CD4-positive, CD25-positive, alpha-beta regulatory T cell (primary cell): Measurements from ENCODE around the gene BICRAL. TPM values are rescaled to one million over a fixed set of nuclear protein-coding genes. Genes with fewer than 3 reads are reported as not detected.
"Not testable (repeated sequence)": the region's sequence is repeated elsewhere in the genome, so short reads cannot be mapped to it uniquely, and the experiment has no call there.

ENCODE experiments used
- ATAC-seq, 2 donors: fragments of 150-1000 bp; cut with Tn5 transposase; one replicate each; pipeline ENCODE4 v1.10.0; 2021; ENCODE audit warnings: low read depth in 2 of 2, moderate number of reproducible peaks in 2 of 2, moderate library complexity in 1 of 2
- DNase-seq, 3 donors: peaks; one replicate each; pipeline versions ENCODE4 v3.0.0 to v3.0.0-alpha.2; 2012 to 2022; ENCODE audit warnings: mixed read lengths in 1 of 3
- H3K27ac ChIP-seq: one replicate; pipeline ENCODE4 v1.7.0; 2013; ENCODE audit warnings: mild to moderate bottlenecking, low read length; ENCODE audit not compliant: insufficient read depth, poor library complexity, severe bottlenecking
- H3K27me3 ChIP-seq: one replicate; pipeline ENCODE4 v1.7.0; 2013; ENCODE audit warnings: low read length; ENCODE audit not compliant: control insufficient read depth, insufficient read depth
- H3K36me3 ChIP-seq: one replicate; pipeline ENCODE4 v1.7.0; 2013; ENCODE audit warnings: mild to moderate bottlenecking, low read length, moderate library complexity; ENCODE audit not compliant: control insufficient read depth, insufficient read depth
- H3K4me1 ChIP-seq: 2 replicates; pipeline ENCODE4 v1.7.0; 2013; ENCODE audit warnings: mild to moderate bottlenecking, low read length; ENCODE audit not compliant: insufficient read depth, control insufficient read depth, poor library complexity, severe bottlenecking
- H3K4me3 ChIP-seq: one replicate; pipeline ENCODE4 v1.7.0; 2013; ENCODE audit warnings: low read depth, mild to moderate bottlenecking, low read length, moderate library complexity
- H3K9me3 ChIP-seq, 2 experiments: 1 replicate in 1 of 2; 2 replicates in 1 of 2; pipeline ENCODE4 v1.7.0; 2013; ENCODE audit warnings: low read length in 2 of 2, mild to moderate bottlenecking in 1 of 2, moderate library complexity in 1 of 2; ENCODE audit not compliant: control insufficient read depth in 2 of 2
- H3K27ac Mint-ChIP-seq, 3 donors: one replicate each; pipeline ENCODE4 v1.8.0; 2020 to 2022; ENCODE audit warnings: mild to moderate bottlenecking in 3 of 3, mixed read lengths in 3 of 3, moderate library complexity in 2 of 3
- H3K27me3 Mint-ChIP-seq: one replicate; pipeline ENCODE4 v1.8.0; 2022; ENCODE audit warnings: mild to moderate bottlenecking, mixed read lengths
- H3K36me3 Mint-ChIP-seq: one replicate; pipeline ENCODE4 v1.8.0; 2020; ENCODE audit warnings: mixed read lengths
- H3K4me1 Mint-ChIP-seq, 4 donors: one replicate each; pipeline ENCODE4 v1.8.0; 2020 to 2022; ENCODE audit warnings: mixed read lengths in 4 of 4, mild to moderate bottlenecking in 1 of 4
- H3K4me3 Mint-ChIP-seq, 4 donors: one replicate each; pipeline ENCODE4 v1.8.0; 2020 to 2022; ENCODE audit warnings: mild to moderate bottlenecking in 4 of 4, mixed read lengths in 4 of 4, moderate library complexity in 3 of 4
- H3K9me3 Mint-ChIP-seq, 7 donors: one replicate each; pipeline ENCODE4 v1.8.0; 2020 to 2022; ENCODE audit warnings: mixed read lengths in 7 of 7, mild to moderate bottlenecking in 3 of 7, moderate library complexity in 2 of 7
- polyA plus RNA-seq, 4 donors: library from polyadenylated mRNA; unstranded; fragments of 300-500 nt; fragmentation: Illumina TruSeq; gene quantifications; one replicate each; pipeline ENCODE4 v1.2.3, GENCODE V29; 2021
- total RNA-seq: library from RNA; stranded (reverse); gene quantifications from one replicate; pipeline ENCODE4 v1.2.3, GENCODE V29; 2022

Gene BICRAL
- total and polyA plus RNA-seq, 5 donors from 2014 or later, result 3.3 to 47.0 (median 3.4) TPM

GRCh38 chr6:42880871-42881270, 99.0 kb downstream of the BICRAL start:
- not testable (repeated sequence) for H3K9me3 Mint-ChIP-seq, H3K9me3 ChIP-seq, ATAC-seq, DNase-seq, H3K27me3 ChIP-seq, H3K27me3 Mint-ChIP-seq
- peaks cover 23% of the 10 kb centered on the region for H3K4me1 ChIP-seq
- peak overlapping the region; percentile 93 for H3K27ac ChIP-seq
- H3K4me3 ChIP-seq, result peak overlapping the region; percentile 98
- Mint-ChIP-seq H3K4me1 (peaks cover 0 to 39% (median 15%) of the 10 kb centered on the region in 4 donors), H3K4me3 (peak overlapping the region; percentile 93 to 99 (median 97)), H3K36me3 (peaks cover 27% of the 10 kb centered on the region), H3K27ac (peak overlapping the region; percentile 99 to 100 (median 99))
- peaks cover 39% of the 10 kb centered on the region for H3K36me3 ChIP-seq

- no peaks in the 10 kb centered on the region for H3K27me3 ChIP-seq
- H3K4me1 ChIP-seq, result peaks cover 23% of the 10 kb centered on the region
- H3K36me3 ChIP-seq, result peaks cover 46% of the 10 kb centered on the region
- Mint-ChIP-seq H3K27me3 (no peaks in the 10 kb centered on the region), H3K36me3 (peaks cover 28% of the 10 kb centered on the region), H3K4me3 (peak overlapping the region in 1 of 4 donors; percentile 8), H3K27ac (no peak overlapping the region), H3K9me3 (no peaks in the 10 kb centered on the region), H3K4me1 (peaks cover 0 to 44% (median 15%) of the 10 kb centered on the region in 4 donors)
- DNase-seq (no peak), ATAC-seq (no peak)
- no peak overlapping the region for H3K4me3 ChIP-seq
- H3K27ac ChIP-seq, result no peak overlapping the region
- no peaks in the 10 kb centered on the region for H3K9me3 ChIP-seq
These were observed 103.8 kb downstream of the BICRAL start for GRCh38 chr6:42885702-42886101.

- Mint-ChIP-seq H3K36me3 (peaks cover 23% of the 10 kb centered on the region), H3K4me3 (peak overlapping the region in 2 of 4 donors; percentile 32 to 92), H3K4me1 (peaks cover 0 to 47% (median 17%) of the 10 kb centered on the region in 4 donors)
- H3K4me3 ChIP-seq, H3K27ac Mint-ChIP-seq, H3K9me3 Mint-ChIP-seq, H3K27me3 Mint-ChIP-seq, H3K27me3 ChIP-seq, ATAC-seq, DNase-seq, H3K9me3 ChIP-seq, H3K27ac ChIP-seq: not testable (repeated sequence)
- Histone ChIP-seq H3K36me3 (peaks cover 32% of the 10 kb centered on the region), H3K4me1 (peaks cover 17% of the 10 kb centered on the region)
These were observed 106.3 kb downstream of the BICRAL start for GRCh38 chr6:42888201-42888600.

- no peaks in the 10 kb centered on the region for H3K9me3 ChIP-seq
- DNase-seq, result peak in 1 of 3 donors; percentile 34
- no peaks in the 10 kb centered on the region for H3K27me3 ChIP-seq
- peak overlapping the region; percentile 92 to 98 (median 96) for H3K4me3 Mint-ChIP-seq
- no peaks in the 10 kb centered on the region for H3K27me3 Mint-ChIP-seq
- peak overlapping the region; percentile 93 to 98 (median 96) for H3K27ac Mint-ChIP-seq
- H3K27ac ChIP-seq, result peak overlapping the region; percentile 84
- ATAC-seq, result peak in 1 of 2 donors; percentile 7
- H3K4me1 Mint-ChIP-seq, result peaks cover 0 to 33% (median 10%) of the 10 kb centered on the region in 4 donors
- H3K36me3 ChIP-seq, result peaks cover 16% of the 10 kb centered on the region
- H3K36me3 Mint-ChIP-seq, result peaks cover 8% of the 10 kb centered on the region
- H3K9me3 Mint-ChIP-seq, result no peaks in the 10 kb centered on the region
- peaks cover 17% of the 10 kb centered on the region for H3K4me1 ChIP-seq
- peak overlapping the region; percentile 84 for H3K4me3 ChIP-seq
These were observed 108.0 kb downstream of the BICRAL start for GRCh38 chr6:42889815-42890214.

- DNase-seq (peak; percentile 82 to 97 (median 90)), ATAC-seq (peak; percentile 95 to 96)
- peak overlapping the region; percentile 84 for H3K27ac ChIP-seq
- peak overlapping the region; percentile 84 for H3K4me3 ChIP-seq
- H3K9me3 ChIP-seq, result no peaks in the 10 kb centered on the region
- Mint-ChIP-seq H3K27me3 (no peaks in the 10 kb centered on the region), H3K4me3 (peak overlapping the region; percentile 92 to 98 (median 96)), H3K9me3 (no peaks in the 10 kb centered on the region), H3K36me3 (peaks cover 7% of the 10 kb centered on the region), H3K4me1 (peaks cover 0 to 32% (median 10%) of the 10 kb centered on the region in 4 donors), H3K27ac (peak overlapping the region; percentile 93 to 98 (median 96))
- H3K36me3 ChIP-seq, result peaks cover 10% of the 10 kb centered on the region
- no peaks in the 10 kb centered on the region for H3K27me3 ChIP-seq
- H3K4me1 ChIP-seq, result peaks cover 17% of the 10 kb centered on the region
These were observed 108.7 kb downstream of the BICRAL start for GRCh38 chr6:42890311-42891198.

GRCh38 chr6:42891199-42891722, 109.4 kb downstream of the BICRAL start:
- H3K4me1 ChIP-seq, result peaks cover 17% of the 10 kb centered on the region
- H3K9me3 ChIP-seq, result no peaks in the 10 kb centered on the region
- H3K27ac ChIP-seq, result peak overlapping the region; percentile 84
- Mint-ChIP-seq H3K9me3 (no peaks in the 10 kb centered on the region), H3K36me3 (peaks cover 1% of the 10 kb centered on the region), H3K27ac (peak overlapping the region; percentile 93 to 98 (median 96)), H3K4me3 (peak overlapping the region; percentile 92 to 98 (median 96)), H3K27me3 (no peaks in the 10 kb centered on the region), H3K4me1 (peaks cover 0 to 32% (median 7%) of the 10 kb centered on the region in 4 donors)
- peaks cover 4% of the 10 kb centered on the region for H3K36me3 ChIP-seq
- H3K27me3 ChIP-seq, result no peaks in the 10 kb centered on the region
- ATAC-seq (no peak), DNase-seq (no peak)
- peak overlapping the region; percentile 84 for H3K4me3 ChIP-seq

GRCh38 chr6:42894041-42894828, 112.4 kb downstream of the BICRAL start:
- peaks cover 17% of the 10 kb centered on the region for H3K4me1 ChIP-seq
- H3K27me3 ChIP-seq, DNase-seq, H3K9me3 ChIP-seq, H3K4me3 ChIP-seq, H3K36me3 Mint-ChIP-seq, H3K27ac ChIP-seq, ATAC-seq, H3K36me3 ChIP-seq, H3K27ac Mint-ChIP-seq, H3K9me3 Mint-ChIP-seq, H3K27me3 Mint-ChIP-seq: not testable (repeated sequence)
- H3K4me3 Mint-ChIP-seq, result peak overlapping the region in 1 of 4 donors; percentile 0
- peaks cover 5 to 25% (median 11%) of the 10 kb centered on the region in 4 donors for H3K4me1 Mint-ChIP-seq
